ENCODE data around the gene CCNDBP1.
"Not testable (repeated sequence)": the region's sequence is repeated elsewhere in the genome, so short reads cannot be mapped to it uniquely, and the experiment has no call there.

CCNDBP1 gene

DNA sequence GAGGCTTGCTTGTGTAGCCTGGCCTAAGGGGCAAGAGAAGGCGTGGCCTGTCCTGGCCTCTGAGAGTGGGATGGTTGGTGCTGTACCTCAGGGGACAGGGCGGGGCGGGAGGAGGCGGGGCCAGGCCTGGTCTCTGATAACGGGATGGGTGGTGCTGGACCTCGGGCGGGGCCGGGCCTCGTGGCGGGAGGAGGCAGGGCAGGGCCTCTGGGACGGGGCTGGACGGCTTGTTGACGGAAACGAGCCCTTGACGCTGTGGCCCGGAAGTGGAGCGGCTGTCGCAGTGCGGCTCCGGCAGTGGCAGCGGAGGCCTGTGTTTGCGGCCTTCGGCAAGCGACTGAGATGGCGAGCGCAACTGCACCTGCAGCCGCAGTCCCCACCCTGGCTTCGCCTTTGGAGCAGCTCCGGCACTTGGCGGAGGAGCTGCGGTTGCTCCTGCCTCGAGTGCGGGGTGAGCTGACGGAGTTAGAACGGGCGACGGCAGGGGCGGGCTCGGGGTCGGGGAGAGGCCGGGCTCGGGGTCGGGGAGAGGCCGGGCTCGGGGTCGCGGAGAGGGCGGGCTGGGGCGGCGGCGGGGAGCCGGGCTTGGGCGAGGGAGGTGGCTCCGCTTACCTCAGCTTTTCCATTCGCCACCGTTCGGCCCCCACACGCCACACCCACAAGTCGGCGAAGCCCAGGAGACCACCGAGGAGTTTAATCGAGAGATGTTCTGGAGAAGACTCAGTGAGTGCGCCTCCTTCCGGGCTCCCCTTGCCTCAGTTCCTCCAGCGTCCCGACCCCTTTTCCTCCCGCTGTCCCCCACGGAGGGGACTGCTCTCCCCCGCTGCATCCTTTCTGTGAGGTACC is at the start of gene CCNDBP1:
Gene CCNDBP1 (plus strand): TSS at position 247 of the 846 bp plus-strand sequence. CDS start 96 bp downstream, at position 343.
- DNase-seq, result peak in 55 of 56 donors; percentile 31 to 89 (median 72)

DNA sequence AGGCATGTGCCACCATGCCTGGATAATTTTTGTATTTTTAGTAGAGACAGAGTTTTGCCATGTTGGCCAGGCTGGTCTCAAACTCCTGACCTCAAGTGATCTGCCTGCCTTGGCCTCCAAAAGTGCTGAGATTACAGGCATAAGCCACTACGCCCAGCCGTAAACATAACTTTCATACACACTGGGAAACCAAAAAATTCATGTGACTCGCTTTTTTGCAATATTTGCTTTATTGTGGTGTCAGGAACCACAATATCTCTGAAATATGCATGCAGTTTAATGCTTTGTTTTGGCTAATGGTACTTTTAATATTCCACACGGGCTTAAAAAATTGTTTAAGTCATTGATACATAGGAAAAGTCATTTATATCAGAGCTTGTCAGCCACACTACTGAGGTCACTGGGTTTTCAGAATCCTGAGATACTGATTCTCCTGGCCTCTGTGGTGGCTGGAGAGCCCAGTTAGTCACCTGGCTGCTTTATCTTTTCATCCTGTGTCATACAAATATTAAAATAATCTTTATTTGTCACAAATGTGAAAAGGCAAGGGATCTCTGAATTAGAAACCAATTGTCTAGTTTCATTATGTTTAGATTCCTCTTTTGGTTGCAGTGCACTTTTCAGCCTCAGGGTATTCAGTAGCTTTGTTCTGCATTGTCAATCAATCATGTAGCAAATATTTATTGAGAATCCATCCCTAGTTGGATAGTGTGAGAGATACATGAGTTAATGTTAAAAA is 41.8 kb upstream of the CCNDBP1 start:
- no peak for DNase-seq

- DNase-seq, result no peak
Observed at GRCh38 chr15:43144512-43144911, 40.7 kb upstream of the CCNDBP1 start.

- no peak for DNase-seq
Observed at GRCh38 chr15:43146184-43146583, 39.0 kb upstream of the CCNDBP1 start.

DNA sequence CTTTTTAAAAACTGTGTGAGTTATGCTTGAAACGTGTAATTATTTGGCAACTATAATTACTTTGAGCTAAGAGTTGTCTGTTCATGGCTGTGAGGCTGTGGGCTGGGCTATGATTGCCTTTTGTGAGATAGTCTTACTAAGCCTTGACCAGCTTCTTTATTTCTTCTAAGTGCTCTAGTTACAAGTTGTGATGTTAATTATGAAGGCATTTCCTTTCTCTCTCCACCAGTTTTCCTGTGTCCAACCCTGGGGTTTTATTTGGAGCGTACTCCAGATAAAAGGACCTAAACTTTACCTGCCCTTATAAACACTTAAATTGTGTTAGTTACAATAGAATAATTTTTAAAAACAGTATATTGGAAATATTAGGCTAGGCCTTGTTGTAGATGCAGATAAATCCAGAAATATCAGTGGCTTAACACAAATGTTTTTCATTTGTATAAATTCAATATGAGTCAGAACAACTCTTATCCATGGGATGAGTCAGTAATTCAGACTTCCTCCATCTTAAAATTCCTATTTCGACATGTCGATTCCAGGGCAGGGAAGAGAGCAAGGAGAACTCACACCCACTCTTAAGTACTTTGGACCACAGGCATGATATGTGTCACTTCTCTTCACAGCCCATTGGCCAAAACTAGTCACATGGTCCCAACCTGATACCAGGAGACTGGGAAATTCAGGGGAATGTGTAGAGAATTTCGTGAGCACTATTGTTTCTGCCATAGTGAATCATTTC is 34.8 kb upstream of the CCNDBP1 start:
- no peak for DNase-seq

- DNase-seq, result no peak
Observed at GRCh38 chr15:43151688-43152087, 33.5 kb upstream of the CCNDBP1 start.

DNA sequence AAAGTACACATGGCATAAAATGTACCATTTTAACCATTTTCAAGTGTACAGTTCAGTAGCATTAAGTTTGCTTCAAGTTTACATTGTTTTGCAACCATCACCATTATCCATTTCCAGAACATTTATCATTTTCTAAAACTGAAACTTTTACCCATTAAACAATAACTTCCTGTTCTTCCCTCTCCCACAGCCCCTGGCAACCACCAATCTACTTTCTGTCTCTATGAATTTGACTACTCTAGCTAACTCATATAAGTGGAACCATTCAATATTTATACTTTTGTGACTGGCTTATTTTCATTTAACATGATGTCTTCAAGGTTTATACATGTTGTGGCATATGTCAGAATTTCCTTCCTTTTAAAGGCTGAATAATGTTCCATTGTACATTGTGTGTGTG is 31.9 kb upstream of the CCNDBP1 start:
- DNase-seq, result no peak

DNA sequence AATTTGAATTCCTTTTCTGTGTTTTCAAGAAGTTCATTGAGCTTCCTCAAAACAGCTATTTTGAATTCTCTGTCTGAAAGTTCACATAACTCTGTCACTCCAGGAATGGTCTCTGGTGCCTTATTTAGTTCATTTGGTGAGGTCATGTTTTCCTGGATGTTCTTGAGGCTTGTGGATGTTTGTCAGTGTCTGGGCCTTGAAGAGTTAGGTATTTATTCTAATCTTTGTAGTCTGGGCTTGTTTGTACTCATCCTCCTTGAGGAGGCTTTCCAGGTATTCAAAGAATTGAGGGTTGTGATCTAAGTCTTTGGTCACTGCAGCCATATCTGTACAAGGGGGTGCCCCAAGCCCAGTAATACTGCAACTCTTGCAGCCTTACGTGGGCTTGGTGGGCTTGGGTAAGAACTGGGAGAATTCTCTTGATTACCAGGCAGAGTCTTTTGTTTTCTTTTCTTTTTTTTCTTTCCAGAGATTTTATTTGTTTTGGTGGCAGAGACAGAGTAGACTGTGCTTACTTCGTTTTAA is 19.3 kb upstream of the CCNDBP1 start:
- no peak for DNase-seq

GRCh38 chr15:43167261-43167660 is 17.9 kb upstream of the CCNDBP1 start:
- not testable (repeated sequence) for DNase-seq

GRCh38 chr15:43168192-43169107 is 16.8 kb upstream of the CCNDBP1 start:
- peak in 12 of 56 donors; percentile 2 to 17 (median 7) for DNase-seq

DNA sequence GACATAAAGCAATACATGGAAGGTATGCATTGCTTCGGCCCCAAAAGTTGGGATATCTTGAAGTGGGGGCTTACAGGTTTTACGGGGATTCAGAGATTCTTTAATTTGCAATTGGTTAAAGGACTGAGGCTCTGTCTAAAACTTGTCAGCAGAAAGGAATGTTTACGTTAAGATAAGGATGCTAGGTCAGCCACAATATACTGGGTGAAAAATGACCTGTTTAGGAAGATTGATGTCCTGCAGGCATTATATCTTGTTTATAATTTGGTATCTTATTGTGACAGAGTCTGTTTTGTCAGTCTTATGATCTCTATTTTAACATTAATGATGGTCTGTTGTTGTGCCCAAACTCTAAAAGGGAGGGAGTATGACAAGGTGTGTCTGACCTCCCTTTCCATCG is 15.3 kb upstream of the CCNDBP1 start:
- DNase-seq, result no peak

DNA sequence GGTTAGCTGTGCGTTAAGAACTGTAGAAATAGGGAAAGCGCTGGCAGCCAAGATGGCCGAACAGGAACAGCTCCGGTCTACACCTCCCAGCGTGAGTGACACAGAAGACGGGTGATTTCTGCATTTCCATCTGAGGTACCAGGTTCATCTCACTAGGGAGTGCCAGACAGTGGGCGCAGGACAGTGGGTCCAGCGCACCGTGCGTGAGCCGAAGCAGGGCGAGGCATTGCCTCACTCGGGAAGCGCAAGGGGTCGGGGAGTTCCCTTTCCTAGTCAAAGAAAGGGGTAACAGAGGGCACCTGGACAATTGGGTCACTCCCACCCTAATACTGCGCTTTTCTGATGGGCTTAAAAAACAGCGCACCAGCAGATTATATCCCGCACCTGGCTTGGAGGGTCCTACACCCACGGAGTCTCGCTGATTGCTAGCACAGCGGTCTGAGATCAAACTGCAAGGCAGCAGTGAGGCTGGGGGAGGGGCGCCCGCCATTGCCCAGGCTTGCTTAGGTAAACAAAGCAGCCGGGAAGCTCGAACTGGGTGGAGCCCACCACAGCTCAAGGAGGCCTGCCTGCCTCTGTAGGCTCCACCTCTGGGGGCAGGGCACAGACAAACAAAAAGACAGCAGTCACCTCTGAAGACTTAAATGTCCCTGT is 9.4 kb upstream of the CCNDBP1 start:
- not testable (repeated sequence) for DNase-seq

GRCh38 chr15:43177147-43177546 is 8.1 kb upstream of the CCNDBP1 start:
- not testable (repeated sequence) for DNase-seq

GRCh38 chr15:43183270-43183669 is 1.9 kb upstream of the CCNDBP1 start:
- DNase-seq, result no peak

- no peak for DNase-seq
Observed at GRCh38 chr15:43184407-43185124, 637 bp upstream of the CCNDBP1 start.

- DNase-seq, result peak in 5 of 56 donors; percentile 42 to 62 (median 58)
Observed at GRCh38 chr15:43186003-43186353, 775 bp downstream of the CCNDBP1 start.

GRCh38 chr15:43187544-43188155 is 2.4 kb downstream of the CCNDBP1 start:
- no peak for DNase-seq

- no peak for DNase-seq
Observed at GRCh38 chr15:43189296-43189695, 4.1 kb downstream of the CCNDBP1 start.

GRCh38 chr15:43190178-43190577 is 5.0 kb downstream of the CCNDBP1 start:
- DNase-seq, result no peak
